ENCODE results near the gene SLC34A1. TPM values are rescaled to one million over a fixed set of nuclear protein-coding genes. Genes with fewer than 3 reads are reported as not detected.

The SLC34A1 gene
- total RNA-seq, 1 donor from 2014 or later = not detected

DNA sequence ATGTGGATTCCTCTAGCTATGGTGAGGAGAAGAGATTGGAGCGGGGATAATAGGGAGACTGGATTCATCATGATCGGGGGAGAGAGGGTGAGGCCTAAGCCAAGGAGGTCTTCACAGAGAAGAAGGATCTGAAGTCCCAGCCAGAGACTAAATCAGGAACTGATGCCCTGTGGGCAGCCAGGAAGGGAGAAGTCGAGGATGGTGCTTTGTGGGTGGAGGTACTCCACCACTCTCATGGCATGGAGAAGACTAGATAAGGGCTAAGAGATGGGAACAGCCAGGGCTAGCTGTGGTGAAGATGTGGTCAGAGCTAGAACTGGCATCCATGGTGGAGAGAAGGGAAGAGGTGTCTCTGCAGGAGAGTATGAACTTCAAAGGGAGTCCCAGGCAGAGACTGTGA, 29.5 kb upstream of the SLC34A1 start:
- no peak for DNase-seq (ENCODE audit: low read depth)
- TF ChIP-seq, protein P1, sequence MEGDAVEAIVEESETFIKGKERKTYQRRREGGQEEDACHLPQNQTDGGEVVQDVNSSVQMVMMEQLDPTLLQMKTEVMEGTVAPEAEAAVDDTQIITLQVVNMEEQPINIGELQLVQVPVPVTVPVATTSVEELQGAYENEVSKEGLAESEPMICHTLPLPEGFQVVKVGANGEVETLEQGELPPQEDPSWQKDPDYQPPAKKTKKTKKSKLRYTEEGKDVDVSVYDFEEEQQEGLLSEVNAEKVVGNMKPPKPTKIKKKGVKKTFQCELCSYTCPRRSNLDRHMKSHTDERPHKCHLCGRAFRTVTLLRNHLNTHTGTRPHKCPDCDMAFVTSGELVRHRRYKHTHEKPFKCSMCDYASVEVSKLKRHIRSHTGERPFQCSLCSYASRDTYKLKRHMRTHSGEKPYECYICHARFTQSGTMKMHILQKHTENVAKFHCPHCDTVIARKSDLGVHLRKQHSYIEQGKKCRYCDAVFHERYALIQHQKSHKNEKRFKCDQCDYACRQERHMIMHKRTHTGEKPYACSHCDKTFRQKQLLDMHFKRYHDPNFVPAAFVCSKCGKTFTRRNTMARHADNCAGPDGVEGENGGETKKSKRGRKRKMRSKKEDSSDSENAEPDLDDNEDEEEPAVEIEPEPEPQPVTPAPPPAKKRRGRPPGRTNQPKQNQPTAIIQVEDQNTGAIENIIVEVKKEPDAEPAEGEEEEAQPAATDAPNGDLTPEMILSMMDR (conservative IDR thresholded peaks at IDR 0.05; ENCODE audit: low read depth, low read length) = no peak
- no peak overlapping the region for H3K4me3 ChIP-seq (ENCODE audit: low read depth, low read length)

DNA sequence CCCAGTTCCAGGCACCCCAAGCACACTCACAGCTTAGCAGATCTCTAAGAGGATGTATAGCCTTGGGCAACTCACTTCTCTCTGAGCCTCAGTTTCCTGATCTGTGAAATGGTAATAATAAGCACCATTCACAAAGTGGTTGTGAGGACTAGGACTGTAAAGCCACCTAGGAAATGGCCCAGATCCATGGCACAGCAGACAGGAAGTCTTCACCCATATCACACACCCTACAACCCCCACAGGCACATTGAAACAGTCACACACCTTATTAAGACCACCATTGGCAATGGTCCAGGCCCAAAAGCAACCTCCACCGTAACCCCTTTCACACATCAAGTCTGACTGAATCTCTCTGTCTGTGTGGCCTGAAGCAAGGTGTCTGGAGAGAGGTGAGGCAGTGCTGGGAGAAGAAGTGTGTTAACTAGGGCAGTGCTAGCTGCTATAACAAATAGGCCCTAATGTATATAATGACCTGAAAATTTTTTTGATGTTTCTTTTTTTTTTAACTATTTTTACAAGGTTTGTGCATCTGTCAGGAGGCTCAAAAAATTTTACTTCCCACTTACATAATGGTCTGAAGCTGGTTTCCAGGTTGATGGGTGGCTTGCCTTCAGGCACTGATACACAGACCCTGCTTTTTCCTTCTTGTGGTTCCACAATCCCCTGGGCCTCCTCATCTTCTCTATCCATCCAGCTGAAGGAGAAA, 28.9 kb upstream of the SLC34A1 start:
- H3K4me3 ChIP-seq (ENCODE audit: low read depth, low read length) = no peak overlapping the region

DNA sequence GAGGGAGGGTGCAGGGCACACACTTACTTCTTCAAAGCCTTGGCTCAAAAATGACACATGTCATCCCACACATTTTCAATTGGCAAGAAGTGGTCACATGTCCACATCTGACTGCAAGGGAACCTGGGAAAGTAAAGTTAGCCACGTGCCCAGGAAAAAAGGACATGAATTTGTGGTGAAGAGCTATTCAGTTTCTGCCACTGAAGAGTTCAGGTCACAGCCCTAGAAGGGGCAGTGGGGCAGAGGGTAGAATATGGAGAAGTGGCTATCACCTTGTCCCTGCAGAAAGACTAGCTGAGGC, 28.4 kb upstream of the SLC34A1 start:
- DNase-seq (ENCODE audit: low read depth) = no peak
- H3K4me3 ChIP-seq (ENCODE audit: low read depth, low read length) = no peak overlapping the region
- TF ChIP-seq, protein P1 (conservative IDR thresholded peaks at IDR 0.05; ENCODE audit: low read depth, low read length) = no peak

More for the DNA sequence above, 28.9 kb upstream of the SLC34A1 start:
- no peak for DNase-seq (ENCODE audit: low read depth)
- TF ChIP-seq, protein P1 (conservative IDR thresholded peaks at IDR 0.05; ENCODE audit: low read depth, low read length) = no peak

DNA sequence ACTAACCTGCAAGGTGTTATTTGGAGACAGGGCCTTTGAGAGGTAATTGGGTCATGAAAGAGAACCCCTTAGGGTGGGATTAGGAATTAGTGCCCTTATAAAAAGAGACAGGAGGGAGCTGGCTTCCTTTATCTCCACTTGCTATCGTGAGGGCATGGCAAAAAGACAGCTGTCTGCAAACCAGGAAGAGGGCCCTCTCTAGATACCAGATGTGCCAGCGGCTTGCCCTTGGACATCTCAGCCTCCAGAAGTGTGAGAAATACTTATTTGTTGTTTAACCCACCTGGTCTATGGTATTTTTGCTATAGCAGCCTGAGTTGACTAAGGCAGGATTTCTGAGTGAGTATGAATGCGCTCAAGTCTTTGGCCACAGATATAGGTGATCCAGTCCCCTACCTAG, 27.5 kb upstream of the SLC34A1 start:
- no peak for DNase-seq (ENCODE audit: low read depth)
- no peak overlapping the region for H3K4me3 ChIP-seq (ENCODE audit: low read depth, low read length)
- TF ChIP-seq, protein P1 (conservative IDR thresholded peaks at IDR 0.05; ENCODE audit: low read depth, low read length) = no peak

DNA sequence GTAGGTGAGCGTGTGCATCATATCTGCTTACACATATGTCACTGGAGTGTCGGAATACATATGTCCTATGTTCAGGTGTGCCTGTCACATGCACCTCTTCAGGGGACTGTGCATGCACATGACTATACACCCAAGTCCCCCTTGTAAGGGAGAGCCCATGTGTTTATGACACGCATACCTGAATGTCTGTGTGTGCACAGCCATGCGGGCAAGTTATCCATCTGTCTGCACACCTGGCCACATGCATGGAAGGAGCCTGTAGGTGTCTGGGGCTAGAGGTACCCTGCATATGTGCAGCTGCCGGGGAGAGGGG, 27.1 kb upstream of the SLC34A1 start:
- H3K4me3 ChIP-seq (ENCODE audit: low read depth, low read length) = no peak overlapping the region
- DNase-seq (ENCODE audit: low read depth) = no peak
- TF ChIP-seq, protein P1 (conservative IDR thresholded peaks at IDR 0.05; ENCODE audit: low read depth, low read length) = no peak

DNA sequence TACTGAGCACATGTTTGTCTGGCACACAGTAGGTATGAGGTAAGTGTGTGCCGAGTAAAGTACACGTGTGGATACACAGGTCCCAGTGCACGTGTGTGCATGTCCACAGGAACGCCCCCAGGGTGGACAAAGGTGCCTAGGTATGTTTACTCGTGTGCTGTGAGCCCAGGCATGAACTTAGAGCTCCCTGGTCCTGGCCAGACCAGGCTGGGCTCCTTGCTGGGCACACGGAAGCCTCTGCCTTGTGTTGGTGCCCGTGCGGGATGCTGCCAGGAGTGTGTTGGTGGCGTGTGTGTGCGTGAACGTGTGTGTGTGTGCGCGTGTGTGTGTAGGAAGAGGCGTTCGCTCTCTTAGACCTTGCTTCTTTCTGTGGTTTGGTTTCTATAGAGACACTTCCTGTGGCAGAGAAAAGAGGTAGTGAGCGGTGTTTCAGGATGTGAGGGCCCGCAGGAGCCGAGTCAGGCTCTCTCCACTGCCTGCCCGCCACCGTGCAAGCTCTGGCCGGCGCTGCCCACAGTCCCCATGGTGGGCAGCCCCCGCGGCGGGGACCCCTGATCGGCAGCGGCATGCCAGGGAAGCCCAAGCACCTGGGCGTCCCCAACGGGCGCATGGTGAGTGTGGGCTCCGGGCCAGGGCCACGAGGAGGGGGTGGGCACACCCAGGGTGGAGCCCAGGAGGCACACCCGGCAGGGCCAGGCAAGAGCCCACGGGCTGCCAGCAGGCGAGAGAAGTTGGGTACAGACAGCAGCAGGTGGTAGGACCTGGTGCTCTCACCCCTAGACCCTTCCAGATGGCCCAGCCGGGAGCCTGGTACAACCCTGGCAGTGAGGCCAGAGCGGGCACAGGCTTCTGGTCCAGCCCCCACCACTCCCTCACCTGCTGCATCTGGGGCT, 26.5 kb upstream of the SLC34A1 start, which contains the start of gene RGS14:
Gene RGS14 (plus strand): TSS at position 466 of the 893 bp plus-strand sequence. CDS start 101 bp downstream, at position 567.
- H3K4me3 ChIP-seq (ENCODE audit: low read depth, low read length) = no peak within 1 kb of the TSS
- TF ChIP-seq, protein P1 (conservative IDR thresholded peaks at IDR 0.05; ENCODE audit: low read depth, low read length) = no peak
- DNase-seq (ENCODE audit: low read depth) = no peak
